Measurements from ENCODE around the gene KCNA3. TPM values are rescaled to one million over a fixed set of nuclear protein-coding genes. Genes with fewer than 3 reads are reported as not detected.

The KCNA3 gene
- total and polyA plus RNA-seq, 2 of the 8 experiments (the other 6 are each of a cell fraction or from before 2014, with no cell fraction given), result 0.95 to 1.1 TPM

DNA sequence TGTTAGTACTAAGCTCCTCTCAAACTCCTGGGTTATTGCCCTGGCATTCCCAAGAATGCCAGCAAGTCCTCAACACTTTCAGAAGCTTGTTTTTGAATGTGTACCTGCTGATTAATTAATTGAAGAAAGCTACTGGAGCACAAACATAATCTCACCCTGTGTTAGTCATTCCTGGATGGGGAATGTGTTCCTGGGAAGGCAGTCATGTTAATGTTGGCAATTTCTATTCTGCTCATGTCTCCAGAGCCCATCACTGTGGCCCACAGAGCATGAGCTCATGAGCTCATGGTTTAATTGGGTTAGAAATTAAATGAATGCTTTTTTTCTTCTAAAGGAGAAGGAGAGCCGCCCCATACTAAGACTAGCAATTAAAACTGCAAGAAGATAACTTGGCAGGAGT is 31.9 kb upstream of the KCNA3 start:
- no peak overlapping the region for H3K23ac ChIP-seq (ENCODE audit: insufficient read length)
- no peak overlapping the region for H4K91ac ChIP-seq (replicated peaks; ENCODE audit: insufficient read length, low read length)
- no peaks in the 10 kb centered on the region for H3K79me1 ChIP-seq (ENCODE audit: low read depth, low read length)
- H3K79me2 ChIP-seq (ENCODE audit: control insufficient read depth in 1 of 2, insufficient read depth in 2 of 2, low read length in 2 of 2), result no peaks in the 10 kb centered on the region
- no peak overlapping the region for H3K27ac ChIP-seq (ENCODE audit: low read depth, low read length)
- no peak overlapping the region for H3K56ac ChIP-seq (replicated peaks; ENCODE audit: insufficient read length, low read depth, low read length)
- no peak overlapping the region for H2AK5ac ChIP-seq (ENCODE audit: low read depth, low read length)
- no peak overlapping the region for H2BK20ac ChIP-seq (ENCODE audit: low read length)
- H3K18ac ChIP-seq (ENCODE audit: extremely low read depth, low read length), result no peak overlapping the region
- no peak overlapping the region for H3K4me2 ChIP-seq (ENCODE audit: insufficient read depth in 1 of 2, low read depth in 2 of 2, low read length in 2 of 2)
- 86% methylated on average over 1 of the region's 1 CpG; no CpG with 5 or more reads in 1 of the 2 experiments for WGBS, 2 experiments (ENCODE audit: extremely low coverage in 1 of 2, insufficient coverage in 1 of 2, insufficient read length in 1 of 2, insufficient replicate concordance in 2 of 2, low coverage in 1 of 2, low lambda C conversion rate in 2 of 2, missing lambda C conversion rate in 1 of 2)
- FAIRE-seq (no peak), DNase-seq (ENCODE audit: low read depth in 1 of 2, low spot score in 2 of 2) (no peak)
- no peak overlapping the region for H4K8ac ChIP-seq (ENCODE audit: extremely low read depth, insufficient read depth, low read length)
- H3K4ac ChIP-seq (replicated peaks; ENCODE audit: insufficient read length, low read depth, low read length), result no peak overlapping the region
- no peak overlapping the region for H3K4me3 ChIP-seq (ENCODE audit: extremely low read depth in 1 of 4, insufficient read depth in 2 of 4, low read depth in 3 of 4, low read length in 4 of 4)
- H3K23me2 ChIP-seq (ENCODE audit: low read depth, low read length), result no peaks in the 10 kb centered on the region
- H4K20me1 ChIP-seq (replicated peaks in 1 of 2; ENCODE audit: control insufficient read depth in 1 of 2, insufficient read depth in 2 of 2, low read length in 2 of 2), result no peaks in the 10 kb centered on the region
- H3K4me1 ChIP-seq (replicated peaks in 1 of 4; ENCODE audit: control insufficient read depth in 3 of 4, insufficient read depth in 4 of 4, low read length in 3 of 4), result 0 out of 7 replicates have a peak, but pooled peaks cover 0 to 2% (median 0%) of the 10 kb centered on the region in 4 experiments
- H3K14ac ChIP-seq (ENCODE audit: insufficient read length), result no peak overlapping the region
- H2BK15ac ChIP-seq (ENCODE audit: low read length), result no peak overlapping the region
- H2BK120ac ChIP-seq (replicated peaks; ENCODE audit: low read depth, low read length), result no peak overlapping the region
- ChIA-PET CTCF (ENCODE audit: partially characterized antibody) (interaction anchor here (1.3 to 1.4 kb wide), 2 partner anchors 10 to 59 kb away, joined by 5 read pairs; no protein-coding TSS in a partner anchor), POLR2A (ENCODE audit: partially characterized antibody) (no interaction called here)
- no peak overlapping the region for H2AFZ ChIP-seq (ENCODE audit: low read length)
- no peak overlapping the region for H4K5ac ChIP-seq (ENCODE audit: insufficient read length, low read depth, low read length)
- no peak overlapping the region for H2BK12ac ChIP-seq (ENCODE audit: low read depth, low read length)
- no peak overlapping the region for H3K9ac ChIP-seq (replicated peaks in 1 of 4; ENCODE audit: extremely low read depth in 1 of 4, low read depth in 3 of 4, low read length in 3 of 4)
- TF ChIP-seq SP1 (IDR thresholded peaks at IDR 0.05; ENCODE audit: low read depth, low read length) (no peak), HDAC2 (IDR thresholded peaks at IDR 0.05; ENCODE audit: borderline replicate concordance in 1 of 2, low read depth in 2 of 2, low read length in 2 of 2) (no peak), POLR2A (IDR thresholded peaks at IDR 0.05; ENCODE audit: control extremely low read depth in 1 of 2, low read depth in 2 of 2, low read length in 2 of 2) (no peak), POU5F1 (IDR thresholded peaks at IDR 0.05; ENCODE audit: low read depth, low read length) (no peak), CREB1 (IDR thresholded peaks at IDR 0.05) (no peak), PHF8 (conservative IDR thresholded peaks at IDR 0.05; ENCODE audit: low read depth, low read length) (no peak), FOSL1 (IDR thresholded peaks at IDR 0.05; ENCODE audit: insufficient read depth, low read depth, low read length) (no peak), CEBPB (IDR thresholded peaks at IDR 0.05; ENCODE audit: low read depth, low read length) (no peak), TBP (IDR thresholded peaks at IDR 0.05; ENCODE audit: low read depth, low read length) (no peak), EP300 (IDR thresholded peaks at IDR 0.05; ENCODE audit: borderline replicate concordance in 1 of 2, low read depth in 2 of 2, low read length in 2 of 2) (no peak), TEAD4 (IDR thresholded peaks at IDR 0.05; ENCODE audit: low read depth, low read length) (no peak), POLR2AphosphoS5 (IDR thresholded peaks at IDR 0.05; ENCODE audit: low read depth, low read length) (no peak), SIN3A (conservative IDR thresholded peaks at IDR 0.05 in 1 of 2, IDR thresholded peaks at IDR 0.05 in 1 of 2; ENCODE audit: low read depth in 1 of 2, low read length in 2 of 2) (no peak), JUN (IDR thresholded peaks at IDR 0.05; ENCODE audit: low read depth, low read length) (no peak), YY1 (IDR thresholded peaks at IDR 0.05; ENCODE audit: low read depth, low read length) (no peak), EGR1 (IDR thresholded peaks at IDR 0.05; ENCODE audit: borderline replicate concordance, low read depth, low read length) (no peak)
- H3K36me3 ChIP-seq (ENCODE audit: control insufficient read depth in 2 of 4, insufficient read depth in 4 of 4, low read length in 3 of 4), result no peaks in the 10 kb centered on the region
- H3K9me3 ChIP-seq (ENCODE audit: insufficient read depth in 2 of 2, low read depth in 1 of 2, low read length in 1 of 2), result no peaks in the 10 kb centered on the region
- H2BK5ac ChIP-seq (ENCODE audit: low read depth, low read length), result no peak overlapping the region
- no peaks in the 10 kb centered on the region for H3K27me3 ChIP-seq (replicated peaks in 1 of 4; ENCODE audit: control insufficient read depth in 3 of 4, extremely low read depth in 1 of 4, insufficient read depth in 3 of 4, low read length in 3 of 4)
